VCaP (cell line): Measurements from ENCODE around the gene ALX1.

Experiments used
- H3K27ac ChIP-seq: fragments of 450-650 bp; 2 replicates; pipeline ENCODE4 v1.5.1; 2017
- TF ChIP-seq, protein P1 (sequence below): fragments of 450-650 bp; conservative IDR thresholded peaks from 2 replicates; pipeline ENCODE4 v1.5.1; 2017; ENCODE audit warnings: mild to moderate bottlenecking, moderate library complexity

The ALX1 gene

DNA sequence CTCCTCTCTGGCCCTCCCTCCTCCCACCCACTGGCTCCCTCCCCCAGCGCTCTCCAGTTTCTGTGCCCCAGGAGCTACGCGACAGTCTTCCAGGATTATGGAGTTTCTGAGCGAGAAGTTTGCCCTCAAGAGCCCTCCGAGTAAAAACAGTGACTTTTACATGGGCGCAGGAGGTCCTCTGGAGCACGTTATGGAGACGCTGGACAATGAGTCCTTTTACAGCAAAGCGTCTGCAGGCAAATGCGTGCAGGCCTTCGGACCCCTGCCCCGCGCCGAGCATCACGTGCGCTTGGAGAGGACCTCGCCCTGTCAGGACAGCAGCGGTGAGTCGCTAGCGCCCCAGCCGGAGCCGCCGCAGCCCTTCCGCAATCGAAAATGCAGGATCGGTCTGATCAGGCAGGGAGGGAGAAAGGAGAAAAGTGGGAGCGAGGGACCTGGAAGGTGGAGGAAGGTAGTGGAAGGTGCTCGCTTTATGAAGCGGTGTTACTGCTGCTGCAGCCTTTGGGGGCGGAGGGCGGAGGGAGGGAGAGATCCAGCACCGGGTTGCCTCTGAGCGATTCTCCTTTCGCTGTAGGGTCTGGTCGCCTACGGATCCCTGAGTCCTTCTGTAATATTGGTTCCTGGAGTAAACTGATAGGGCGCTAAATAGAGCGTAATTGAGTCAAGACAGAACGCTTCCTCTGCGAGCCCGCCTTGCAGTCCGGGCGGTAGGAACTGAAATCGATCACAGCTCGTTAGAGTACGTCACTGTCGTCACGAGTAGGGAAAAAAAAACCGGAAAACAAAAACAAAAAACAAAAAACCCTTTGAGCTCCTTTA lies at the start of gene ALX1:
ALX1 (plus strand) TSS at position 56 of the 819 bp plus-strand sequence; CDS start at position 98, 42 bp downstream.
- H3K27ac ChIP-seq = no peak within 1 kb of the TSS
- TF ChIP-seq, protein P1, sequence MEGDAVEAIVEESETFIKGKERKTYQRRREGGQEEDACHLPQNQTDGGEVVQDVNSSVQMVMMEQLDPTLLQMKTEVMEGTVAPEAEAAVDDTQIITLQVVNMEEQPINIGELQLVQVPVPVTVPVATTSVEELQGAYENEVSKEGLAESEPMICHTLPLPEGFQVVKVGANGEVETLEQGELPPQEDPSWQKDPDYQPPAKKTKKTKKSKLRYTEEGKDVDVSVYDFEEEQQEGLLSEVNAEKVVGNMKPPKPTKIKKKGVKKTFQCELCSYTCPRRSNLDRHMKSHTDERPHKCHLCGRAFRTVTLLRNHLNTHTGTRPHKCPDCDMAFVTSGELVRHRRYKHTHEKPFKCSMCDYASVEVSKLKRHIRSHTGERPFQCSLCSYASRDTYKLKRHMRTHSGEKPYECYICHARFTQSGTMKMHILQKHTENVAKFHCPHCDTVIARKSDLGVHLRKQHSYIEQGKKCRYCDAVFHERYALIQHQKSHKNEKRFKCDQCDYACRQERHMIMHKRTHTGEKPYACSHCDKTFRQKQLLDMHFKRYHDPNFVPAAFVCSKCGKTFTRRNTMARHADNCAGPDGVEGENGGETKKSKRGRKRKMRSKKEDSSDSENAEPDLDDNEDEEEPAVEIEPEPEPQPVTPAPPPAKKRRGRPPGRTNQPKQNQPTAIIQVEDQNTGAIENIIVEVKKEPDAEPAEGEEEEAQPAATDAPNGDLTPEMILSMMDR = no peak

GRCh38 chr12:85237327-85237726 lies 42.7 kb upstream of the ALX1 start:
- TF ChIP-seq, protein P1 = no peak
- H3K27ac ChIP-seq = no peak overlapping the region

- TF ChIP-seq, protein P1 = no peak
- no peak overlapping the region for H3K27ac ChIP-seq
These were observed 35.5 kb upstream of the ALX1 start for GRCh38 chr12:85244561-85244960.

DNA sequence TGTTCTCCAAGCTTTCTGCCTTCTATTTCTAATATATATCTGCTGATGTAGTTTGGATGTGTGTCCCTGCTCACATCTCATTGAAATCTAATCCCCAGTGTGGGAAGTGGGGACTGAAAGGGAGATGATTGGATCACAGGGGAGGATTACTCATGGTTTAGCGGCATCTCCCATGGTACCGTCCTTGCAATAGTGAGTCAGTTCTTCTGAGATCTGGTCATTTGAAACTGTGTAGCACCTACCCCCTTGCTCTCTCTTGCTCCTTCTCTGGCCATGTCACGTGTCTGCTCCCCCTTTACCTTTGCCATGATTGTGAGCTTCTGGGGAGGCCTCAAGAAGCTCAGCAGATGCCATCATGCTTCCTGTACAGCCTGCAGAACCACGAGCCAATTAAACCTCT lies 26.2 kb upstream of the ALX1 start:
- H3K27ac ChIP-seq = no peak overlapping the region
- TF ChIP-seq, protein P1 = no peak

GRCh38 chr12:85257671-85258070 lies 22.3 kb upstream of the ALX1 start:
- TF ChIP-seq, protein P1 = no peak
- H3K27ac ChIP-seq = no peak overlapping the region

DNA sequence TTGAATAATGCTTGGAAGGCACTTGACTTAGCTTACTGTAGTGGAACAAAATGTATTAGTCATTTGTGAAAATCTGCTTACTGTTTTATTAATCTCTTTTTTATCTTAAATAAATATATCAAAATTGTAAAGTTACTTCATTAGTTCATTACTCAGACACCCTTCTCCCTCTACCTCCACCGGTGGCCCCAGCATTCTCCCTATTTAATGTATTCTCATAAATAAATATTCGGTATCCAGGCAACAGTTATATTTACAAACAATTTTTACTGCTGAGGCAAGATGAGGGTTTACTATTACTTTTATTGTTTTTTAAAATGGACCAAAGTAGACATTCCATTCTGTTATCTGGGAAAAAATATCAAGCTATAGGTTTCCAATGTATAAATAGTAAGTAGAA lies 19.6 kb upstream of the ALX1 start:
- H3K27ac ChIP-seq = no peak overlapping the region
- TF ChIP-seq, protein P1 = no peak

DNA sequence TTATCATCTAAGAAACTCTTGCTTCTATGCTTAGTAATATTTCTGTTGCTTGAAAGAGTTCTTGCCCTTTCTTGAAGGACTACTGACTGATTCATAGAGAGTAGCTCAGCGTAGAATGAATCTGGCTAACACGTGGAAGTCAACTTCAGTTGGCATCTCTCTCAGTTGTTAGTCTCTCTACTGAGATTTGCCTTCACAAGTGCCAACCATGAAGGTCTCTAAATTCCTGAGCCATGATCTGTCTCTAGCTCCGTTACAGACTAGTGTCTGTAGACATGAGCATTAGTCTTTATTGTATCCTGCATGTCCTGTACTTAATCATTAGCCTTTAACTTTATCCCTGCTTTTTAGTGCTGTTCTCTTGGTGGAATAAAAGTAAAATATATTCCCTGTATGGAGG lies 19.1 kb upstream of the ALX1 start:
- no peak overlapping the region for H3K27ac ChIP-seq
- TF ChIP-seq, protein P1 = no peak
